ENCODE data around the gene NACA.

DNA sequence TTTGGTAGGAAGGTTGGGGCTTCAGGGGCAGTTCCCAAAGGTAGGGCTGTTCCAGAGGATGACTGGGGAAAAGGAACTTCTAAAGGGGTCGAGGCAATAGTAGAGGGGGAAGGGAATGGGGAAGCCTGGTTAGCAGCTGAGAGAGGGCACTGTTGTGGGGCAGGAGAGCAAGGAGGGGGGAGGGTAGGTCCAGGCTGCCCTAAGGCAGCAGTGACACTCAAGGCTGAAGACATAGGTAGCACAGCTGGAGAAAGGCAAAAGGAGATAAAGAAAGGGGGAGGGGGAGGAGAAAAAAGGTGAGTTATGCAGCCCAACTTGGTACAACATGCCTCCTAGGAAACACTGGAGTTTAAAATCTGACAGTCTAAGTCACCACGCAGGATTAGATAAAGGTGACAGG is 3.9 kb downstream of the NACA start:
- TF ChIP-seq, protein P1, sequence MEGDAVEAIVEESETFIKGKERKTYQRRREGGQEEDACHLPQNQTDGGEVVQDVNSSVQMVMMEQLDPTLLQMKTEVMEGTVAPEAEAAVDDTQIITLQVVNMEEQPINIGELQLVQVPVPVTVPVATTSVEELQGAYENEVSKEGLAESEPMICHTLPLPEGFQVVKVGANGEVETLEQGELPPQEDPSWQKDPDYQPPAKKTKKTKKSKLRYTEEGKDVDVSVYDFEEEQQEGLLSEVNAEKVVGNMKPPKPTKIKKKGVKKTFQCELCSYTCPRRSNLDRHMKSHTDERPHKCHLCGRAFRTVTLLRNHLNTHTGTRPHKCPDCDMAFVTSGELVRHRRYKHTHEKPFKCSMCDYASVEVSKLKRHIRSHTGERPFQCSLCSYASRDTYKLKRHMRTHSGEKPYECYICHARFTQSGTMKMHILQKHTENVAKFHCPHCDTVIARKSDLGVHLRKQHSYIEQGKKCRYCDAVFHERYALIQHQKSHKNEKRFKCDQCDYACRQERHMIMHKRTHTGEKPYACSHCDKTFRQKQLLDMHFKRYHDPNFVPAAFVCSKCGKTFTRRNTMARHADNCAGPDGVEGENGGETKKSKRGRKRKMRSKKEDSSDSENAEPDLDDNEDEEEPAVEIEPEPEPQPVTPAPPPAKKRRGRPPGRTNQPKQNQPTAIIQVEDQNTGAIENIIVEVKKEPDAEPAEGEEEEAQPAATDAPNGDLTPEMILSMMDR (IDR thresholded peaks at IDR 0.05), result no peak
- TF ChIP-seq POLR2A (IDR thresholded peaks at IDR 0.05), result no peak
